Common myeloid progenitor, CD34-positive (primary cell): Measurements from ENCODE around the gene ACACB.
A peak's percentile ranks its signal among the peaks of the same experiment; 100 is the strongest.

Source experiments
- CTCF ChIA-PET: fragments of 350-600 bp; sonication (Branson Sonifier 250); formaldehyde crosslinking; loops from one replicate; lab custom pipeline; 2021; ENCODE audit warnings: antibody characterized with exemption; lab: Charles Lee
- POLR2A ChIA-PET: fragments of 350-600 bp; sonication (Branson Sonifier 250); formaldehyde crosslinking; loops from one replicate; lab custom pipeline; 2021; ENCODE audit warnings: antibody characterized with exemption; lab: Charles Lee
- DNase-seq, 3 donors: peaks; one replicate each; pipeline versions ENCODE4 v3.0.0 to v3.0.0-alpha.2; 2013
- H3K27ac ChIP-seq, 2 experiments: 1 replicate in 1 of 2; 2 replicates in 1 of 2; pipeline ENCODE4 v1.7.0; 2013; ENCODE audit warnings: inconsistent platforms in 2 of 2, low read length in 2 of 2, mild to moderate bottlenecking in 2 of 2, low read depth in 1 of 2, moderate library complexity in 1 of 2; ENCODE audit not compliant: severe bottlenecking in 2 of 2, insufficient read depth in 1 of 2, poor library complexity in 1 of 2
- H3K27me3 ChIP-seq, 5 experiments: replicated peaks in 2 of 5; 1 replicate in 3 of 5; 2 replicates in 2 of 5; pipeline versions ENCODE4 v1.6.1 to v1.7.0; 2013; ENCODE audit warnings: low read length in 4 of 5, mild to moderate bottlenecking in 2 of 5, moderate library complexity in 2 of 5, inconsistent platforms in 1 of 5; ENCODE audit not compliant: insufficient read depth in 5 of 5, control insufficient read depth in 4 of 5
- H3K36me3 ChIP-seq, 4 experiments: 1 replicate in 2 of 4; 2 replicates in 2 of 4; pipeline versions ENCODE4 v1.6.1 to v1.7.0; 2013; ENCODE audit warnings: low read length in 3 of 4, control low read depth in 1 of 4, mild to moderate bottlenecking in 1 of 4; ENCODE audit not compliant: control insufficient read depth in 4 of 4, insufficient read depth in 4 of 4
- H3K4me1 ChIP-seq, 4 experiments: 1 replicate in 3 of 4; 2 replicates in 1 of 4; pipeline versions ENCODE4 v1.6.1 to v1.7.1; 2013; ENCODE audit warnings: low read length in 3 of 4, mild to moderate bottlenecking in 3 of 4, control low read depth in 1 of 4, inconsistent platforms in 1 of 4, moderate library complexity in 1 of 4; ENCODE audit not compliant: control insufficient read depth in 4 of 4, insufficient read depth in 4 of 4; ENCODE audit errors: control extremely low read depth in 1 of 4
- H3K4me3 ChIP-seq, 7 experiments: 1 replicate in 4 of 7; 2 replicates in 3 of 7; pipeline versions ENCODE4 v1.5.1 to v1.7.0; 2013; ENCODE audit warnings: mild to moderate bottlenecking in 7 of 7, low read length in 6 of 7, moderate library complexity in 6 of 7, inconsistent platforms in 2 of 7, low read depth in 2 of 7, control low read depth in 1 of 7; ENCODE audit not compliant: insufficient read depth in 4 of 7, control insufficient read depth in 1 of 7; ENCODE audit errors: extremely low read depth in 1 of 7
- H3K9me3 ChIP-seq, 5 experiments: 1 replicate in 4 of 5; 2 replicates in 1 of 5; pipeline versions ENCODE4 v1.6.1 to v1.7.1; 2013; ENCODE audit warnings: low read length in 4 of 5, mild to moderate bottlenecking in 2 of 5, inconsistent platforms in 1 of 5, low read depth in 1 of 5, moderate library complexity in 1 of 5; ENCODE audit not compliant: control insufficient read depth in 4 of 5, insufficient read depth in 2 of 5; ENCODE audit errors: control extremely low read depth in 1 of 5
- WGBS: methylation state at CpG from one replicate; pipeline ENCODE4 v1.1.5; 2013; ENCODE audit not compliant: insufficient coverage; 5-methylcytosine and 5-hydroxymethylcytosine counted together

Gene ACACB

GRCh38 chr12:109281452-109281851 is 165.1 kb downstream of the ACACB start:
- POLR2A ChIA-PET: no interaction called here
- WGBS: 91% methylated on average over 10 of the region's 17 CpGs
- CTCF ChIA-PET: interaction anchor here (1.1 kb wide), 1 partner anchor 17 kb away, joined by 3 read pairs; no protein-coding TSS in a partner anchor

GRCh38 chr12:109284392-109284791 is 168.0 kb downstream of the ACACB start:
- ChIA-PET POLR2A (no interaction called here), CTCF (no interaction called here)
- no peaks in the 10 kb centered on the region for H3K4me1 ChIP-seq
- 95% methylated on average over 13 of the region's 20 CpGs for WGBS
- H3K27ac ChIP-seq: no peak overlapping the region
- no peak overlapping the region for H3K4me3 ChIP-seq
- no peaks in the 10 kb centered on the region for H3K27me3 ChIP-seq
- H3K36me3 ChIP-seq: no peaks in the 10 kb centered on the region
- no peaks in the 10 kb centered on the region for H3K9me3 ChIP-seq
- DNase-seq: no peak

More at GRCh38 chr12:109281452-109281851, 165.1 kb downstream of the ACACB start:
- peaks cover 0 to 10% (median 5%) of the 10 kb centered on the region in 4 experiments for H3K4me1 ChIP-seq
- no peak overlapping the region for H3K27ac ChIP-seq
- no peaks in the 10 kb centered on the region for H3K27me3 ChIP-seq
- no peak overlapping the region for H3K4me3 ChIP-seq
- no peaks in the 10 kb centered on the region for H3K36me3 ChIP-seq
- no peak for DNase-seq
- H3K9me3 ChIP-seq: no peaks in the 10 kb centered on the region

- Histone ChIP-seq H3K9me3 (no peaks in the 10 kb centered on the region), H3K4me3 (no peak overlapping the region), H3K36me3 (no peaks in the 10 kb centered on the region), H3K27me3 (peaks cover 0 to 3% (median 0%) of the 10 kb centered on the region in 5 experiments), H3K27ac (no peak overlapping the region), H3K4me1 (peaks cover 0 to 5% (median 2%) of the 10 kb centered on the region in 4 experiments)
- ChIA-PET POLR2A (no interaction called here), CTCF (no interaction called here)
- DNase-seq: no peak
Observed at GRCh38 chr12:109286252-109286651, 169.9 kb downstream of the ACACB start.

GRCh38 chr12:109286652-109287051 is 170.3 kb downstream of the ACACB start:
- no peaks in the 10 kb centered on the region for H3K36me3 ChIP-seq
- whole genome bisulfite sequencing: 92% methylated on average over 4 of the region's 4 CpGs
- POLR2A ChIA-PET: no interaction called here
- no peaks in the 10 kb centered on the region for H3K9me3 ChIP-seq
- no peak for DNase-seq
- peaks cover 0 to 3% (median 0%) of the 10 kb centered on the region in 5 experiments for H3K27me3 ChIP-seq
- CTCF ChIA-PET: no interaction called here
- H3K4me1 ChIP-seq: peaks cover 0 to 9% (median 4%) of the 10 kb centered on the region in 4 experiments
- no peak overlapping the region for H3K27ac ChIP-seq
- no peak overlapping the region for H3K4me3 ChIP-seq

GRCh38 chr12:109287181-109287580 is 170.8 kb downstream of the ACACB start:
- CTCF ChIA-PET: no interaction called here
- Histone ChIP-seq H3K27ac (no peak overlapping the region), H3K4me1 (peaks cover 0 to 14% (median 6%) of the 10 kb centered on the region in 4 experiments), H3K36me3 (no peaks in the 10 kb centered on the region), H3K4me3 (no peak overlapping the region), H3K27me3 (peaks cover 0 to 5% (median 0%) of the 10 kb centered on the region in 5 experiments), H3K9me3 (no peaks in the 10 kb centered on the region)
- no CpG with 5 or more reads among the region's 7 CpGs for WGBS
- no peak for DNase-seq
- POLR2A ChIA-PET: no interaction called here

- Histone ChIP-seq H3K27me3 (peaks cover 0 to 5% (median 0%) of the 10 kb centered on the region in 5 experiments), H3K36me3 (no peaks in the 10 kb centered on the region), H3K4me3 (no peak overlapping the region), H3K27ac (no peak overlapping the region), H3K4me1 (peaks cover 0 to 15% (median 6%) of the 10 kb centered on the region in 4 experiments), H3K9me3 (no peaks in the 10 kb centered on the region)
- CTCF ChIA-PET: no interaction called here
- no peak for DNase-seq
- POLR2A ChIA-PET: no interaction called here
- 96% methylated on average over 9 of the region's 16 CpGs for WGBS
Observed at GRCh38 chr12:109287811-109288469, 171.6 kb downstream of the ACACB start.

GRCh38 chr12:109288571-109288970 is 172.2 kb downstream of the ACACB start:
- H3K27me3 ChIP-seq: peaks cover 0 to 7% (median 2%) of the 10 kb centered on the region in 5 experiments
- POLR2A ChIA-PET: no interaction called here
- H3K9me3 ChIP-seq: no peaks in the 10 kb centered on the region
- H3K4me1 ChIP-seq: peaks cover 0 to 15% (median 6%) of the 10 kb centered on the region in 4 experiments
- no peak overlapping the region for H3K4me3 ChIP-seq
- CTCF ChIA-PET: no interaction called here
- WGBS: 100% methylated on average over 1 of the region's 1 CpG
- H3K36me3 ChIP-seq: no peaks in the 10 kb centered on the region
- no peak overlapping the region for H3K27ac ChIP-seq
- peak in 2 of 3 donors; percentile 22 to 38 for DNase-seq
